Rectal smooth muscle tissue (tissue), 1 donor: Measurements from ENCODE around the gene KDM1A.

Source experiments
- H3K27ac ChIP-seq: one replicate; pipeline ENCODE4 v1.7.0; 2013; ENCODE audit warnings: low read depth, low read length, inconsistent platforms
- H3K27me3 ChIP-seq: one replicate; pipeline ENCODE4 v1.7.0; 2013; ENCODE audit warnings: low read length; ENCODE audit not compliant: control insufficient read depth, insufficient read depth
- H3K36me3 ChIP-seq: one replicate; pipeline ENCODE4 v1.7.0; 2013; ENCODE audit warnings: low read length; ENCODE audit not compliant: control insufficient read depth, insufficient read depth
- H3K4me1 ChIP-seq: one replicate; pipeline ENCODE4 v1.7.0; 2013; ENCODE audit warnings: low read length; ENCODE audit not compliant: control insufficient read depth, insufficient read depth
- H3K4me3 ChIP-seq: one replicate; pipeline ENCODE4 v1.7.0; 2013; ENCODE audit warnings: low read length
- H3K9ac ChIP-seq: one replicate; pipeline ENCODE4 v1.7.0; 2013; ENCODE audit warnings: low read length

The KDM1A gene

GRCh38 chr1:23085696-23086095 is 66.4 kb downstream of the KDM1A start:
- Histone ChIP-seq H3K27me3 (no peaks in the 10 kb centered on the region), H3K4me3 (no peak overlapping the region), H3K36me3 (peaks cover 28% of the 10 kb centered on the region), H3K27ac (no peak overlapping the region), H3K9ac (no peak overlapping the region), H3K4me1 (no peaks in the 10 kb centered on the region)

GRCh38 chr1:23088027-23088426 is 68.8 kb downstream of the KDM1A start:
- Histone ChIP-seq H3K27me3 (no peaks in the 10 kb centered on the region), H3K4me3 (no peak overlapping the region), H3K36me3 (peaks cover 38% of the 10 kb centered on the region), H3K4me1 (no peaks in the 10 kb centered on the region), H3K27ac (no peak overlapping the region), H3K9ac (no peak overlapping the region)

- no peak overlapping the region for H3K9ac ChIP-seq
- no peaks in the 10 kb centered on the region for H3K27me3 ChIP-seq
- peaks cover 30% of the 10 kb centered on the region for H3K36me3 ChIP-seq
- H3K4me3 ChIP-seq = no peak overlapping the region
- no peaks in the 10 kb centered on the region for H3K4me1 ChIP-seq
- H3K27ac ChIP-seq = no peak overlapping the region
Measured at GRCh38 chr1:23090056-23090455, 70.8 kb downstream of the KDM1A start.

- no peaks in the 10 kb centered on the region for H3K27me3 ChIP-seq
- no peak overlapping the region for H3K9ac ChIP-seq
- no peak overlapping the region for H3K27ac ChIP-seq
- no peak overlapping the region for H3K4me3 ChIP-seq
- no peaks in the 10 kb centered on the region for H3K4me1 ChIP-seq
- peaks cover 30% of the 10 kb centered on the region for H3K36me3 ChIP-seq
Measured at GRCh38 chr1:23091545-23091944, 72.3 kb downstream of the KDM1A start.

GRCh38 chr1:23092447-23092846 is 73.2 kb downstream of the KDM1A start:
- H3K27ac ChIP-seq = no peak overlapping the region
- no peak overlapping the region for H3K9ac ChIP-seq
- no peak overlapping the region for H3K4me3 ChIP-seq
- no peaks in the 10 kb centered on the region for H3K27me3 ChIP-seq
- H3K4me1 ChIP-seq = no peaks in the 10 kb centered on the region
- H3K36me3 ChIP-seq = peaks cover 30% of the 10 kb centered on the region

GRCh38 chr1:23097316-23097715 is 78.0 kb downstream of the KDM1A start:
- H3K36me3 ChIP-seq = peaks cover 8% of the 10 kb centered on the region
- no peaks in the 10 kb centered on the region for H3K27me3 ChIP-seq
- peaks cover 9% of the 10 kb centered on the region for H3K4me1 ChIP-seq
- H3K27ac ChIP-seq = no peak overlapping the region
- H3K4me3 ChIP-seq = no peak overlapping the region
- H3K9ac ChIP-seq = no peak overlapping the region

GRCh38 chr1:23098463-23099170 is 79.3 kb downstream of the KDM1A start:
- no peak overlapping the region for H3K9ac ChIP-seq
- peaks cover 9% of the 10 kb centered on the region for H3K4me1 ChIP-seq
- no peaks in the 10 kb centered on the region for H3K27me3 ChIP-seq
- H3K27ac ChIP-seq = no peak overlapping the region
- no peak overlapping the region for H3K4me3 ChIP-seq
- H3K36me3 ChIP-seq = no peaks in the 10 kb centered on the region

GRCh38 chr1:23099171-23099536 is 79.9 kb downstream of the KDM1A start:
- peaks cover 9% of the 10 kb centered on the region for H3K4me1 ChIP-seq

GRCh38 chr1:23100074-23100748 is 80.9 kb downstream of the KDM1A start:
- no peak overlapping the region for H3K9ac ChIP-seq
- H3K4me3 ChIP-seq = no peak overlapping the region
- no peak overlapping the region for H3K27ac ChIP-seq
- H3K4me1 ChIP-seq = peaks cover 9% of the 10 kb centered on the region
- H3K36me3 ChIP-seq = no peaks in the 10 kb centered on the region
- H3K27me3 ChIP-seq = no peaks in the 10 kb centered on the region

More at GRCh38 chr1:23099171-23099536, 79.9 kb downstream of the KDM1A start:
- H3K36me3 ChIP-seq = no peaks in the 10 kb centered on the region
- H3K9ac ChIP-seq = no peak overlapping the region
- no peak overlapping the region for H3K27ac ChIP-seq
- no peak overlapping the region for H3K4me3 ChIP-seq
- no peaks in the 10 kb centered on the region for H3K27me3 ChIP-seq

- no peaks in the 10 kb centered on the region for H3K27me3 ChIP-seq
- no peak overlapping the region for H3K9ac ChIP-seq
- no peaks in the 10 kb centered on the region for H3K36me3 ChIP-seq
- H3K4me3 ChIP-seq = no peak overlapping the region
- no peak overlapping the region for H3K27ac ChIP-seq
- peaks cover 9% of the 10 kb centered on the region for H3K4me1 ChIP-seq
Measured at GRCh38 chr1:23101101-23101827, 82.0 kb downstream of the KDM1A start.

- Histone ChIP-seq H3K4me1 (peaks cover 9% of the 10 kb centered on the region), H3K27me3 (no peaks in the 10 kb centered on the region), H3K4me3 (no peak overlapping the region), H3K9ac (no peak overlapping the region), H3K36me3 (peaks cover 2% of the 10 kb centered on the region), H3K27ac (no peak overlapping the region)
Measured at GRCh38 chr1:23101887-23102286, 82.6 kb downstream of the KDM1A start.

GRCh38 chr1:23102289-23102688 is 83.0 kb downstream of the KDM1A start:
- no peak overlapping the region for H3K27ac ChIP-seq
- H3K4me3 ChIP-seq = no peak overlapping the region
- H3K27me3 ChIP-seq = no peaks in the 10 kb centered on the region
- peaks cover 9% of the 10 kb centered on the region for H3K4me1 ChIP-seq
- peaks cover 2% of the 10 kb centered on the region for H3K36me3 ChIP-seq
- no peak overlapping the region for H3K9ac ChIP-seq
